Psoas muscle (tissue), 8 donors: ENCODE data around the gene NPAT. TPM values are rescaled to one million over a fixed set of nuclear protein-coding genes. Genes with fewer than 3 reads are reported as not detected.

Source experiments
- ATAC-seq, 4 donors: fragments of 200-7000 bp; cut with Tn5 transposase; one replicate each; pipeline ENCODE4 v1.9.1; 2020; ENCODE audit warnings: moderate library complexity in 3 of 4, mild to moderate bottlenecking in 2 of 4
- DNase-seq, 2 donors: peaks; one replicate each; pipeline ENCODE4 v3.0.0-alpha.2; 2020
- H3K27ac ChIP-seq: fragments of 200-600 bp; one replicate; pipeline ENCODE4 v1.8.0; 2022
- H3K27me3 ChIP-seq, 3 donors: fragments of 200-600 bp in 1 of 3; one replicate each; pipeline versions ENCODE4 v1.6.1 to v1.8.0; 2013 to 2022; ENCODE audit warnings: low read length in 2 of 3, mild to moderate bottlenecking in 2 of 3, moderate library complexity in 1 of 3; ENCODE audit not compliant: insufficient read depth in 3 of 3
- H3K36me3 ChIP-seq, 2 donors: fragments of 200-600 bp in 1 of 2; one replicate each; pipeline versions ENCODE4 v1.6.1 to v1.8.0; 2013 to 2022; ENCODE audit warnings: low read depth in 1 of 2, mild to moderate bottlenecking in 1 of 2, moderate library complexity in 1 of 2; ENCODE audit not compliant: insufficient read depth in 1 of 2
- H3K4me1 ChIP-seq: fragments of 200-600 bp; one replicate; pipeline ENCODE4 v1.8.0; 2022
- H3K4me3 ChIP-seq: fragments of 200-600 bp; one replicate; pipeline ENCODE4 v1.8.0; 2022; ENCODE audit warnings: mild to moderate bottlenecking
- H3K9me3 ChIP-seq: fragments of 200-600 bp; one replicate; pipeline ENCODE4 v1.8.0; 2022
- CTCF ChIP-seq: fragments of 200-600 bp; IDR thresholded peaks from one replicate; pipeline ENCODE4 v1.8.0; 2022; ENCODE audit warnings: antibody characterized with exemption
- WGBS, 3 donors: extraction: QIAGEN DNeasy Blood & Tissue Kit; methylation state at CpG; one replicate each; pipeline versions ENCODE4 v1.1.6 to v1.1.7; 2013; 5-methylcytosine and 5-hydroxymethylcytosine counted together
- intact Hi-C, 2 donors: fragments of 100-400 bp; cut with DNase I; formaldehyde crosslinking; loops; one replicate each; pipeline versions ENCODE4 v1.11.0 to v1.14.2; 2022
- polyA plus RNA-seq, 3 donors: library from polyadenylated mRNA; stranded (reverse); fragments of 200-250 nt; gene quantifications; one replicate each; pipeline ENCODE4 v1.2.3, GENCODE V29; 2013
- total RNA-seq, 4 donors: library from RNA; stranded (reverse); fragmentation: NEBNext Ultra II Directional in 2 of 4; extraction: Animal tissue kit (Norgen Biotek cat#: 25700) in 2 of 4; gene quantifications; one replicate each; pipeline versions ENCODE4 v1.2.1 to v1.2.4, GENCODE V29; 2021 to 2023
- donor health status: healthy with polysubstance abuse.
- donor health status: DM: no; HTN: no; CAD: no; lungs with moderate emphysema.
- donor health status: Bipolar disorder and iron deficiency.
- donor health status: healthy.
- donor health status: DM: yes; HTN: yes; CAD: no.
- donor health status: DM: no; HTN: no; CAD: no.
- donor health status: DM: no; HTN: no; CAD: no.
- donor health status: DM: yes; HTN: yes; CAD: no.

The NPAT gene
- total and polyA plus RNA-seq, 7 donors: 2.0 to 6.9 (median 5.1) TPM

- no peak for TF ChIP-seq CTCF
- WGBS, 3 donors: 3% methylated on average over 12 of the region's 12 CpGs
- ATAC-seq (no peak), DNase-seq (no peak)
- Histone ChIP-seq H3K27ac (peak overlapping the region; percentile 90), H3K9me3 (no peaks in the 10 kb centered on the region), H3K27me3 (no peaks in the 10 kb centered on the region), H3K4me1 (peaks cover 16% of the 10 kb centered on the region), H3K4me3 (peak overlapping the region; percentile 85), H3K36me3 (peaks cover 0 to 3% of the 10 kb centered on the region in 2 donors)
- intact Hi-C loops: loop anchor here (5.0 to 10.0 kb wide), 2 partner anchors 99 to 217 kb away; partner anchors contain the start of genes ACAT1 (in 2 of the 2) and CUL5 (in 1 of the 2)
These were observed 1.1 kb downstream of the NPAT start for GRCh38 chr11:108221371-108221770.

- Histone ChIP-seq H3K4me3 (peak overlapping the region; percentile 85), H3K36me3 (peaks cover 0 to 3% of the 10 kb centered on the region in 2 donors), H3K27me3 (no peaks in the 10 kb centered on the region), H3K4me1 (peaks cover 16% of the 10 kb centered on the region), H3K27ac (peak overlapping the region; percentile 90), H3K9me3 (no peaks in the 10 kb centered on the region)
- intact Hi-C loops: loop anchor here (5.0 to 10.0 kb wide), 2 partner anchors 99 to 216 kb away; partner anchors contain the start of genes ACAT1 (in 2 of the 2) and CUL5 (in 1 of the 2)
- ATAC-seq (no peak), DNase-seq (no peak)
- no peak for TF ChIP-seq CTCF
- WGBS, 3 donors: 52 to 57% (median 54%) methylated on average over 5 of the region's 5 CpGs
These were observed 1.6 kb downstream of the NPAT start for GRCh38 chr11:108220721-108221336.

- Histone ChIP-seq H3K9me3 (no peaks in the 10 kb centered on the region), H3K36me3 (peaks cover 0 to 3% of the 10 kb centered on the region in 2 donors), H3K27me3 (no peaks in the 10 kb centered on the region), H3K4me1 (peaks cover 8% of the 10 kb centered on the region), H3K4me3 (no peak overlapping the region), H3K27ac (no peak overlapping the region)
- ATAC-seq: no peak
- 77 to 85% (median 80%) methylated on average over 7 of the region's 7 CpGs for WGBS, 3 donors
- intact Hi-C loops: no loop called here
- no peak for DNase-seq
- no peak for TF ChIP-seq CTCF
These were observed 3.3 kb downstream of the NPAT start for GRCh38 chr11:108218912-108219783.

GRCh38 chr11:108218455-108218854 lies 4.0 kb downstream of the NPAT start:
- intact Hi-C loops: no loop called here
- 35 to 95% (median 65%) methylated on average over 2 of the region's 2 CpGs for WGBS, 3 donors
- peaks cover 4% of the 10 kb centered on the region for H3K4me1 ChIP-seq

More at GRCh38 chr11:108218455-108218854, 4.0 kb downstream of the NPAT start:
- Histone ChIP-seq H3K27ac (no peak overlapping the region), H3K9me3 (no peaks in the 10 kb centered on the region), H3K36me3 (peaks cover 0 to 3% of the 10 kb centered on the region in 2 donors), H3K4me3 (no peak overlapping the region), H3K27me3 (no peaks in the 10 kb centered on the region)
- TF ChIP-seq CTCF: no peak
- no peak for DNase-seq
- no peak for ATAC-seq
